ENCODE data around the gene MRPS26.

GRCh38 chr20:3072530-3073250 is 26.8 kb downstream of the MRPS26 start:
- no peak for TF ChIP-seq CTCF (IDR thresholded peaks at IDR 0.05)
- TF ChIP-seq POLR2AphosphoS5 (IDR thresholded peaks at IDR 0.05), result no peak

Measured in prostate gland (tissue), 2 donors.